B cell (primary cell): ENCODE measurements around the gene SSR2. TPM values are rescaled to one million over a fixed set of nuclear protein-coding genes. Genes with fewer than 3 reads are reported as not detected.
A peak's percentile ranks its signal among the peaks of the same experiment; 100 is the strongest.

Experiments used
- ATAC-seq: fragments of 200-7000 bp; cut with Tn5 transposase; one replicate; pipeline ENCODE4 v1.10.0; 2021; ENCODE audit warnings: low read depth, mild to moderate bottlenecking, moderate number of reproducible peaks, moderate library complexity
- CTCF ChIA-PET: fragments of 350-600 bp; sonication (Branson Sonifier 250); formaldehyde crosslinking; loops from one replicate; lab custom pipeline; 2021; ENCODE audit warnings: antibody characterized with exemption, inconsistent platforms; lab: Charles Lee
- POLR2A ChIA-PET: fragments of 350-600 bp; sonication (Branson Sonifier 250); formaldehyde crosslinking; loops from one replicate; lab custom pipeline; 2021; ENCODE audit warnings: antibody characterized with exemption; lab: Charles Lee
- DNase-seq: peaks from one replicate; pipeline ENCODE4 v3.0.0; 2013
- H2AFZ ChIP-seq: 2 replicates; pipeline ENCODE4 v1.6.1; 2012; ENCODE audit warnings: mild to moderate bottlenecking, low read depth, low read length; ENCODE audit not compliant: insufficient read depth, poor library complexity, severe bottlenecking
- H3K27ac ChIP-seq, 2 donors: 1 replicate in 1 of 2; 2 replicates in 1 of 2; pipeline ENCODE4 v1.5.1; 2012 to 2013; ENCODE audit warnings: low read length in 2 of 2, mild to moderate bottlenecking in 2 of 2, moderate library complexity in 1 of 2
- H3K27me3 ChIP-seq, 4 experiments: fragments of 200-600 bp in 1 of 4; sonication (generic) in 1 of 4; replicated peaks in 1 of 4; 1 replicate in 2 of 4; 2 replicates in 2 of 4; pipeline versions ENCODE4 v1.6.1 to v1.7.0; 2013 to 2016; ENCODE audit warnings: low read length in 3 of 4, mild to moderate bottlenecking in 2 of 4, mixed read lengths in 1 of 4, moderate library complexity in 1 of 4; ENCODE audit not compliant: insufficient read depth in 4 of 4, control insufficient read depth in 3 of 4; ENCODE audit errors: control extremely low read depth in 1 of 4
- H3K36me3 ChIP-seq, 2 experiments: replicated peaks in 1 of 2; 1 replicate in 1 of 2; 2 replicates in 1 of 2; pipeline versions ENCODE4 v1.6.1 to v1.7.1; 2013; ENCODE audit warnings: low read length in 1 of 2; ENCODE audit not compliant: insufficient read depth in 2 of 2, control insufficient read depth in 1 of 2; ENCODE audit errors: control extremely low read depth in 1 of 2, extremely low read depth in 1 of 2
- H3K4me1 ChIP-seq, 2 donors: fragments of 200-600 bp in 1 of 2; sonication (generic) in 1 of 2; 1 replicate in 1 of 2; 2 replicates in 1 of 2; pipeline versions ENCODE4 v1.5.1 to v1.6.1; 2013 to 2017; ENCODE audit warnings: low read length in 2 of 2; ENCODE audit not compliant: control insufficient read depth in 2 of 2, insufficient read depth in 2 of 2
- H3K4me2 ChIP-seq: replicated peaks from 2 replicates; pipeline ENCODE3; 2012; ENCODE audit warnings: mild to moderate bottlenecking, low read depth, low read length; ENCODE audit not compliant: poor library complexity, severe bottlenecking
- H3K4me3 ChIP-seq, 5 experiments: fragments of 200-600 bp in 1 of 5; sonication (generic) in 1 of 5; 1 replicate in 3 of 5; 2 replicates in 2 of 5; pipeline versions ENCODE4 v1.5.1 to v1.7.0; 2011 to 2016; ENCODE audit warnings: low read length in 4 of 5, mild to moderate bottlenecking in 4 of 5, low read depth in 2 of 5, control low read depth in 1 of 5, moderate library complexity in 1 of 5; ENCODE audit not compliant: insufficient read depth in 1 of 5; ENCODE audit errors: control extremely low read depth in 1 of 5, extremely low read depth in 1 of 5
- H3K79me2 ChIP-seq: fragments of 200-600 bp; sonication (generic); one replicate; pipeline ENCODE4 v1.6.0; 2016; ENCODE audit warnings: low read length; ENCODE audit not compliant: control insufficient read depth, insufficient read depth
- H3K9ac ChIP-seq: fragments of 200-600 bp; sonication (generic); 2 replicates; pipeline ENCODE4 v1.6.1; 2017; ENCODE audit warnings: mild to moderate bottlenecking, low read length, moderate library complexity
- H3K9me3 ChIP-seq, 3 donors: one replicate each; pipeline versions ENCODE4 v1.6.1 to v1.7.1; 2013; ENCODE audit warnings: low read length in 2 of 3; ENCODE audit not compliant: control insufficient read depth in 2 of 3, insufficient read depth in 1 of 3; ENCODE audit errors: control extremely low read depth in 1 of 3
- H4K20me1 ChIP-seq: 2 replicates; pipeline ENCODE4 v1.6.0; 2012; ENCODE audit warnings: mild to moderate bottlenecking, low read length; ENCODE audit not compliant: insufficient read depth, control insufficient read depth, poor library complexity, severe bottlenecking
- H3K27ac Mint-ChIP-seq: one replicate; pipeline ENCODE4 v1.8.0; 2021; ENCODE audit warnings: mixed read lengths
- H3K27me3 Mint-ChIP-seq: one replicate; pipeline ENCODE4 v1.8.0; 2021; ENCODE audit warnings: mixed read lengths
- H3K4me1 Mint-ChIP-seq: one replicate; pipeline ENCODE4 v1.8.0; 2021; ENCODE audit warnings: mixed read lengths
- H3K4me3 Mint-ChIP-seq: one replicate; pipeline ENCODE4 v1.8.0; 2021; ENCODE audit warnings: mixed read lengths
- H3K9me3 Mint-ChIP-seq: one replicate; pipeline ENCODE4 v1.8.0; 2022; ENCODE audit warnings: mixed read lengths; ENCODE audit not compliant: insufficient read depth
- CTCF ChIP-seq: fragments of 200-600 bp; IDR thresholded peaks from one replicate; pipeline ENCODE4 v1.8.0; 2022; ENCODE audit warnings: antibody characterized with exemption, mild to moderate bottlenecking
- EZH2 ChIP-seq: IDR thresholded peaks from 2 replicates; pipeline ENCODE4 v1.6.1; 2012; ENCODE audit warnings: borderline replicate concordance, low read depth, mild to moderate bottlenecking, moderate library complexity, low read length; ENCODE audit not compliant: insufficient read depth, poor library complexity, severe bottlenecking
- WGBS: methylation state at CpG from one replicate; pipeline ENCODE4 v1.1.5; 2013; ENCODE audit warnings: missing lambda C conversion rate; ENCODE audit not compliant: insufficient coverage; 5-methylcytosine and 5-hydroxymethylcytosine counted together
- intact Hi-C: fragments of 100-400 bp; cut with micrococcal nuclease; formaldehyde crosslinking; loops from one replicate; pipeline ENCODE4 v1.10.0; 2022
- polyA plus RNA-seq: library from polyadenylated mRNA; depleted of rRNA; stranded (reverse); fragments of >200 nt; gene quantifications from 2 replicates; pipeline ENCODE4 v1.2.3, GENCODE V29; 2012
- total RNA-seq, 2 donors: library from RNA; stranded (reverse); fragments of 120-200 nt in 1 of 2; gene quantifications; 1 replicate in 1 of 2; 2 replicates in 1 of 2; pipeline versions ENCODE4 v1.2.3 to v1.2.4, GENCODE V29; 2013 to 2022

Gene SSR2
- total and polyA plus RNA-seq, 2 donors (not counting 1 experiment from before 2014, with no cell fraction given), result 160 to 359 TPM

- Histone ChIP-seq H3K4me3 (no peak overlapping the region), H3K27ac (no peak overlapping the region), H3K36me3 (peaks cover 0 to 5% of the 10 kb centered on the region in 2 experiments), H3K27me3 (no peaks in the 10 kb centered on the region), H3K4me2 (no peak overlapping the region), H4K20me1 (no peaks in the 10 kb centered on the region), H3K9me3 (no peaks in the 10 kb centered on the region), H3K9ac (no peak overlapping the region), H3K79me2 (no peaks in the 10 kb centered on the region), H2AFZ (no peak overlapping the region), H3K4me1 (no peaks in the 10 kb centered on the region)
- ChIA-PET POLR2A (no interaction called here), CTCF (interaction anchor here (0.7 kb wide), 2 partner anchors 11 to 33 kb away, joined by 3 to 4 read pairs; no protein-coding TSS in a partner anchor)
- ATAC-seq, result no peak
- Mint-ChIP-seq H3K27me3 (no peaks in the 10 kb centered on the region), H3K4me1 (no peaks in the 10 kb centered on the region), H3K27ac (no peak overlapping the region), H3K9me3 (no peaks in the 10 kb centered on the region), H3K4me3 (no peak overlapping the region)
- DNase-seq, result no peak
- no peak for TF ChIP-seq EZH2
- WGBS, result 100% methylated on average over 1 of the region's 3 CpGs
- intact Hi-C loops, result no loop called here
Measured at GRCh38 chr1:156062189-156062588, 41.4 kb upstream of the SSR2 start.

- H3K4me2 ChIP-seq, result no peak within 1 kb of the TSS
- no peaks in the 10 kb centered on the region for H3K9me3 Mint-ChIP-seq
- H4K20me1 ChIP-seq, result no peaks in the 10 kb centered on the region
- ChIA-PET POLR2A (no interaction called here), CTCF (no interaction called here)
- H3K27ac ChIP-seq, result no peak within 1 kb of the TSS
- H3K79me2 ChIP-seq, result no peaks in the 10 kb centered on the region
- H3K4me1 ChIP-seq, result peaks cover 0 to 3% of the 10 kb centered on the region in 2 donors
- no peaks in the 10 kb centered on the region for H3K9me3 ChIP-seq
- no peaks in the 10 kb centered on the region for H3K27me3 ChIP-seq
- H2AFZ ChIP-seq, result no peak within 1 kb of the TSS
- ATAC-seq (no peak), DNase-seq (peak; percentile 15)
- no peak within 1 kb of the TSS for H3K27ac Mint-ChIP-seq
- no peaks in the 10 kb centered on the region for H3K27me3 Mint-ChIP-seq
- H3K9ac ChIP-seq, result no peak within 1 kb of the TSS
- H3K4me1 Mint-ChIP-seq, result peaks cover 5% of the 10 kb centered on the region
- intact Hi-C loops, result no loop called here
- WGBS, result 90% methylated on average over 7 of the region's 11 CpGs
- no peak within 1 kb of the TSS for H3K4me3 Mint-ChIP-seq
- H3K36me3 ChIP-seq, result peaks cover 0 to 5% of the 10 kb centered on the region in 2 experiments
- TF ChIP-seq CTCF (no peak), EZH2 (no peak)
- no peak within 1 kb of the TSS for H3K4me3 ChIP-seq
Measured at GRCh38 chr1:156060937-156061636, 40.3 kb upstream of the SSR2 start, which contains the start of gene RAB25. Gene RAB25 (plus strand): TSS chr1:156061160. CDS start chr1:156061401, 241 bp downstream.
